ENCODE results near the gene IFT122.

Gene IFT122

DNA sequence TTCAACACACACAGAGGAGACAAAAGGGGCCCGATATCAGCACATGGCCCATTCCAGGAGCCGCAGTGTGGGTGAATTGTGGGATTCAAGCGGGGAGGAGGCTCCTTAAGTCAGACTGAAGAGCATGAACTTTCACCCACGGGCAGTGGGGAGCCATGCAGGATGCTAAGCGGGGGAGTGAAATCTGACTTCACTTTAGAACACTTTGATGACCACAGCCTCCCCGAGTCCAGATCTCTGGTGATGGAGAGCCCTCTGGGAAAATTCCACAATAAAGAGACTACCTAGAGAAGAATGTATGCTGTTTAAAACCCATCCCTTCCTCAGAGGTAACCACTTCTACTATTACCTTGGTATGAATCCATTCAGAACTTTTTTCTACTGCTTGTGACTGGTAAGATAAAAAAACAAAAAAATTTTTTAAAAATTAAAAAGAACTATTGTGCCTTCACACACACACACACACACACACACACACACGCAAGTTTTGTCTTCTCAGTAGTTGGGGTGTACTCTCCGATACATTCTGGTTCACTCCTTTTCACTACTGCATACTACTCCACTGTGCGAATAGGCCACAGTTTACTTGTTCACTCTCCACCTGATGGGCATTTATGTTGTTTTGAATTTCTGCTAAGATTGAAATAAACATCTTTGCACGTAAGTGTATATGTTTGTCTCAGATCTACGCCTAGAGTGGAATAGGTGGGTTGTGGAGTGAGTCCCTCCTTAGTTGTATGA lies 100.9 kb downstream of the IFT122 start:
- no peak overlapping the region for H2AFZ ChIP-seq (ENCODE audit: insufficient read depth, low read length, poor library complexity)
- H3K27ac ChIP-seq (ENCODE audit: low read depth, low read length), result no peak overlapping the region
- H2BK120ac ChIP-seq (ENCODE audit: insufficient read depth, low read length, poor library complexity), result no peak overlapping the region
- H3K79me2 ChIP-seq (ENCODE audit: control insufficient read depth, insufficient read depth, low read length, poor library complexity), result no peaks in the 10 kb centered on the region
- H4K91ac ChIP-seq (ENCODE audit: low read depth, low read length), result no peak overlapping the region
- H3K4me3 ChIP-seq (ENCODE audit: low read depth, low read length), result no peak overlapping the region
- no peak overlapping the region for H3K4me2 ChIP-seq (ENCODE audit: low read length)
- H2AK5ac ChIP-seq (ENCODE audit: low read length), result no peak overlapping the region
- no peak overlapping the region for H3K23ac ChIP-seq (ENCODE audit: low read length)
- no peak overlapping the region for H4K8ac ChIP-seq (ENCODE audit: low read depth, low read length)
- H3K79me1 ChIP-seq (ENCODE audit: low read length), result peaks cover 4% of the 10 kb centered on the region
- no peak overlapping the region for H2BK5ac ChIP-seq (ENCODE audit: low read depth, low read length, poor library complexity)
- H3K36me3 ChIP-seq (ENCODE audit: control insufficient read depth in 1 of 2, insufficient read depth in 2 of 2, low read length in 2 of 2), result no peaks in the 10 kb centered on the region
- H3K9ac ChIP-seq (ENCODE audit: low read length), result no peak overlapping the region
- no peak overlapping the region for H3K18ac ChIP-seq (ENCODE audit: low read length)
- H3K9me3 ChIP-seq (ENCODE audit: insufficient read depth, low read depth, low read length), result no peaks in the 10 kb centered on the region
- H2BK12ac ChIP-seq (ENCODE audit: low read length), result peak overlapping the region; percentile 34
- no peak overlapping the region for H3K4ac ChIP-seq (ENCODE audit: low read depth, low read length)
- no peak for DNase-seq
- peaks cover 0 to 3% of the 10 kb centered on the region in 2 experiments for H3K4me1 ChIP-seq (ENCODE audit: control insufficient read depth in 1 of 2, insufficient read depth in 2 of 2, low read length in 2 of 2)
- no CpG with 5 or more reads among the region's 11 CpGs for WGBS (ENCODE audit: extremely low coverage, insufficient coverage, insufficient read length)
- no peaks in the 10 kb centered on the region for H3K27me3 ChIP-seq (ENCODE audit: insufficient read depth, low read length)
- no peak overlapping the region for H3K14ac ChIP-seq (ENCODE audit: low read length)
- H4K12ac ChIP-seq (ENCODE audit: low read depth, low read length), result no peak overlapping the region

DNA sequence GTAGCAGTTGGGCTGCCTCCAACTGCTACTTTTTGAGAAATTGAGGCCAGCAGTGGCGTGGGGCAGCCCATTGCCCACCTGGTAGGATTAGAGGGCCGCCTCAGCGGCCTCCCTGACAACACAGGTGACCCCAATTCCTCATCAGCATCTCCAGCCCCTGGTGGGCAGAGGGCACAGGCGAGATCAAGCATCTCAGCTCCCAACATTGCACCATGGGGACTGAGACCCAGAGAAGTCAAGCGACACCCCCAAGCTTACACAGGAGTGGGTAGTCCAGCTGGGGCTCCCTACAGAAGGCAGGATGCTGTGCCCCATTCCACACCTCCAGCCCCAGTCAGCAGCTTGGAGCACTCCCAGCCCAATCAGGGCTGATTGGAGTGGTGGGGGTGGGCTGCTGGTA lies 102.7 kb downstream of the IFT122 start:
- DNase-seq, result no peak
- Histone ChIP-seq H3K27ac (ENCODE audit: low read depth, low read length) (no peak overlapping the region), H4K8ac (ENCODE audit: low read depth, low read length) (no peak overlapping the region), H3K4me2 (ENCODE audit: low read length) (no peak overlapping the region), H2BK5ac (ENCODE audit: low read depth, low read length, poor library complexity) (no peak overlapping the region), H3K18ac (ENCODE audit: low read length) (no peak overlapping the region), H2BK12ac (ENCODE audit: low read length) (no peak overlapping the region), H3K23ac (ENCODE audit: low read length) (no peak overlapping the region), H3K9ac (ENCODE audit: low read length) (no peak overlapping the region), H3K4ac (ENCODE audit: low read depth, low read length) (no peak overlapping the region), H3K4me1 (ENCODE audit: control insufficient read depth in 1 of 2, insufficient read depth in 2 of 2, low read length in 2 of 2) (no peaks in the 10 kb centered on the region), H4K12ac (ENCODE audit: low read depth, low read length) (no peak overlapping the region), H3K27me3 (ENCODE audit: insufficient read depth, low read length) (no peaks in the 10 kb centered on the region), H3K79me2 (ENCODE audit: control insufficient read depth, insufficient read depth, low read length, poor library complexity) (no peaks in the 10 kb centered on the region), H2AFZ (ENCODE audit: insufficient read depth, low read length, poor library complexity) (no peak overlapping the region), H2AK5ac (ENCODE audit: low read length) (no peak overlapping the region), H3K36me3 (ENCODE audit: control insufficient read depth in 1 of 2, insufficient read depth in 2 of 2, low read length in 2 of 2) (no peaks in the 10 kb centered on the region), H2BK120ac (ENCODE audit: insufficient read depth, low read length, poor library complexity) (no peak overlapping the region), H3K4me3 (ENCODE audit: low read depth, low read length) (no peak overlapping the region), H3K14ac (ENCODE audit: low read length) (no peak overlapping the region), H4K91ac (ENCODE audit: low read depth, low read length) (no peak overlapping the region), H3K79me1 (ENCODE audit: low read length) (peaks cover 4% of the 10 kb centered on the region), H3K9me3 (ENCODE audit: insufficient read depth, low read depth, low read length) (no peaks in the 10 kb centered on the region)
- no CpG with 5 or more reads among the region's 5 CpGs for WGBS (ENCODE audit: extremely low coverage, insufficient coverage, insufficient read length)

DNA sequence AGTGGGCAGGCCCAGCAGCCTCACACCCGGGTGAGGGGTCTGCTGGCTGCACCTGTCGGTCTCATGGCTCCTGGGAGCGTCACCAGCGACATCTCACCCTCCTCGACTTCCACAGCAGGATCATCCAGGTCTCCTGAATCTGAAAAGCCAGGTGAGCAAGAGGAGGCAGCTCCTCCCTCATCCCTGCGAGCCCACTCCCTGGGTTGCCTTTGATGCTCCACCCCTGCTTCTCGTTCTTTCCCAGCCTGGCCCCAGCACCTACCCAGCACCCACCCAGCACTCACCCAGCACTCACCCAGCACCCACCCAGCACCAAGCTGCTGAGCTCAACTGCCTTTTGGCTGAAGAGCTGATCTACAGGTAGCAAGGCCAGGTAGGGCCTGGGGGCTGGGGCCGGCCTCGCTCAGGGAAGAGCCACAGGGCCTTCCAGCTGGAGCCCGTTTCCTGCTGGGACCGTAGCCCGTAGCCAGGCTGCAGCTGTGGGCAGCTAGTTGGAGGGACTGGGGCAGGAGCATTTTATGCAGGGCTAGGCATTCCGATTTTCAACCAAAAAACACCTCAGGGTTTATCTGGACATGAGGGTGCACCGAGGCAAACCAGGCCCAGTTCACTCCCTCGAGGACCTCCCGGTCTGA lies 103.2 kb downstream of the IFT122 start, which contains the start of gene H1-8:
H1-8 (plus strand) TSS at position 20 of the 635 bp plus-strand sequence; CDS start at position 64, 44 bp downstream.
- H3K4me3 ChIP-seq (ENCODE audit: low read depth, low read length), result no peak within 1 kb of the TSS
- no peaks in the 10 kb centered on the region for H3K9me3 ChIP-seq (ENCODE audit: insufficient read depth, low read depth, low read length)
- H3K18ac ChIP-seq (ENCODE audit: low read length), result no peak within 1 kb of the TSS
- no CpG with 5 or more reads among the region's 16 CpGs for WGBS (ENCODE audit: extremely low coverage, insufficient coverage, insufficient read length)
- H3K9ac ChIP-seq (ENCODE audit: low read length), result no peak within 1 kb of the TSS
- H2AFZ ChIP-seq (ENCODE audit: insufficient read depth, low read length, poor library complexity), result no peak within 1 kb of the TSS
- no peaks in the 10 kb centered on the region for H3K4me1 ChIP-seq (ENCODE audit: control insufficient read depth in 1 of 2, insufficient read depth in 2 of 2, low read length in 2 of 2)
- no peaks in the 10 kb centered on the region for H3K79me2 ChIP-seq (ENCODE audit: control insufficient read depth, insufficient read depth, low read length, poor library complexity)
- no peak within 1 kb of the TSS for H2BK120ac ChIP-seq (ENCODE audit: insufficient read depth, low read length, poor library complexity)
- no peak within 1 kb of the TSS for H4K12ac ChIP-seq (ENCODE audit: low read depth, low read length)
- H2AK5ac ChIP-seq (ENCODE audit: low read length), result no peak within 1 kb of the TSS
- H3K14ac ChIP-seq (ENCODE audit: low read length), result no peak within 1 kb of the TSS
- no peak within 1 kb of the TSS for H2BK5ac ChIP-seq (ENCODE audit: low read depth, low read length, poor library complexity)
- H3K79me1 ChIP-seq (ENCODE audit: low read length), result peaks cover 4% of the 10 kb centered on the region
- H4K8ac ChIP-seq (ENCODE audit: low read depth, low read length), result no peak within 1 kb of the TSS
- H3K4me2 ChIP-seq (ENCODE audit: low read length), result no peak within 1 kb of the TSS
- H3K27me3 ChIP-seq (ENCODE audit: insufficient read depth, low read length), result no peaks in the 10 kb centered on the region
- no peak within 1 kb of the TSS for H3K4ac ChIP-seq (ENCODE audit: low read depth, low read length)
- H2BK12ac ChIP-seq (ENCODE audit: low read length), result no peak within 1 kb of the TSS
- no peak within 1 kb of the TSS for H3K23ac ChIP-seq (ENCODE audit: low read length)
- no peak within 1 kb of the TSS for H3K27ac ChIP-seq (ENCODE audit: low read depth, low read length)
- DNase-seq, result no peak
- no peak within 1 kb of the TSS for H4K91ac ChIP-seq (ENCODE audit: low read depth, low read length)
- no peaks in the 10 kb centered on the region for H3K36me3 ChIP-seq (ENCODE audit: control insufficient read depth in 1 of 2, insufficient read depth in 2 of 2, low read length in 2 of 2)

GRCh38 chr3:129543999-129544398 lies 104.0 kb downstream of the IFT122 start:
- no peak overlapping the region for H4K8ac ChIP-seq (ENCODE audit: low read depth, low read length)

More at GRCh38 chr3:129543999-129544398, 104.0 kb downstream of the IFT122 start:
- H3K18ac ChIP-seq (ENCODE audit: low read length), result no peak overlapping the region
- H3K79me1 ChIP-seq (ENCODE audit: low read length), result peaks cover 10% of the 10 kb centered on the region
- H3K79me2 ChIP-seq (ENCODE audit: control insufficient read depth, insufficient read depth, low read length, poor library complexity), result peaks cover under 1% of the 10 kb centered on the region
- H4K91ac ChIP-seq (ENCODE audit: low read depth, low read length), result peak overlapping the region; percentile 3
- H3K36me3 ChIP-seq (ENCODE audit: control insufficient read depth in 1 of 2, insufficient read depth in 2 of 2, low read length in 2 of 2), result no peaks in the 10 kb centered on the region
- H3K4ac ChIP-seq (ENCODE audit: low read depth, low read length), result no peak overlapping the region
- no peak overlapping the region for H3K4me2 ChIP-seq (ENCODE audit: low read length)
- no peak overlapping the region for H2BK5ac ChIP-seq (ENCODE audit: low read depth, low read length, poor library complexity)
- no peak overlapping the region for H2AK5ac ChIP-seq (ENCODE audit: low read length)
- H3K23ac ChIP-seq (ENCODE audit: low read length), result no peak overlapping the region
- H2BK120ac ChIP-seq (ENCODE audit: insufficient read depth, low read length, poor library complexity), result no peak overlapping the region
- H2AFZ ChIP-seq (ENCODE audit: insufficient read depth, low read length, poor library complexity), result no peak overlapping the region
- no CpG with 5 or more reads among the region's 9 CpGs for WGBS (ENCODE audit: extremely low coverage, insufficient coverage, insufficient read length)
- H3K4me3 ChIP-seq (ENCODE audit: low read depth, low read length), result no peak overlapping the region
- no peaks in the 10 kb centered on the region for H3K9me3 ChIP-seq (ENCODE audit: insufficient read depth, low read depth, low read length)
- no peak overlapping the region for H2BK12ac ChIP-seq (ENCODE audit: low read length)
- H4K12ac ChIP-seq (ENCODE audit: low read depth, low read length), result no peak overlapping the region
- H3K9ac ChIP-seq (ENCODE audit: low read length), result no peak overlapping the region
- no peaks in the 10 kb centered on the region for H3K27me3 ChIP-seq (ENCODE audit: insufficient read depth, low read length)
- no peak for DNase-seq
- no peak overlapping the region for H3K27ac ChIP-seq (ENCODE audit: low read depth, low read length)
- no peak overlapping the region for H3K14ac ChIP-seq (ENCODE audit: low read length)
- H3K4me1 ChIP-seq (ENCODE audit: control insufficient read depth in 1 of 2, insufficient read depth in 2 of 2, low read length in 2 of 2), result peaks cover 5 to 7% of the 10 kb centered on the region in 2 experiments

Measured in trophoblast cell (in vitro differentiated cells and primary cell).